ENCODE measurements around the gene BBLN.
"Not testable (repeated sequence)": the region's sequence is repeated elsewhere in the genome, so short reads cannot be mapped to it uniquely, and the experiment has no call there.

The BBLN gene

GRCh38 chr9:128163523-128164306 is 3.6 kb downstream of the BBLN start:
- no peak for ATAC-seq

DNA sequence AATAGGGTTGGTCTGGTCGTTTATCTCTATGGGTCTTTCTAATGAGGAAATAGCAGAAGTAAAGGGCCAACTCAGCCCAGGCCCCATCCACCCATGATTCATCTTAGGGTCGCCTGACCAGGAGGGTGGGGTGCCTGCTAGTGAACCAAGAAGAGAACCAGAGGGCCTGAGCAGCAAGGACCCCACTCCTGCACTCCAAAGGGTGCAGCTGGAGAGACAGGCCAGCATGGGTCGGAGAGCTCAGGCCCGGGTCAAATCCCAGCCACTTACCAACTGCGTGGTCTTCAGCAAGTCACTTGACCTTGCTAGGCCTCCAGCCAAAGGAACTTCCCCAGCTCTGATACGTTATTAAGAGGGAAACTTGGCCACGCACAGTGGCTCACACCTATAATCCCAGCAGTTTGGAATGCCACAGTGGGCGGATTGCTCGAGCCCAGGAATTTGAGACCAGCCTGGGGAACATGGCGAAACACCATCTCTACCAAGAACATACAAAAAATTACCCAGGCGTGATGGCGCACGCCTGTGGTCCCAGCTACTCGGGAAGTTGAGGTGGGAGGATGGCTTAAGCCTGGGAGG is 4.3 kb downstream of the BBLN start:
- ATAC-seq: no peak

DNA sequence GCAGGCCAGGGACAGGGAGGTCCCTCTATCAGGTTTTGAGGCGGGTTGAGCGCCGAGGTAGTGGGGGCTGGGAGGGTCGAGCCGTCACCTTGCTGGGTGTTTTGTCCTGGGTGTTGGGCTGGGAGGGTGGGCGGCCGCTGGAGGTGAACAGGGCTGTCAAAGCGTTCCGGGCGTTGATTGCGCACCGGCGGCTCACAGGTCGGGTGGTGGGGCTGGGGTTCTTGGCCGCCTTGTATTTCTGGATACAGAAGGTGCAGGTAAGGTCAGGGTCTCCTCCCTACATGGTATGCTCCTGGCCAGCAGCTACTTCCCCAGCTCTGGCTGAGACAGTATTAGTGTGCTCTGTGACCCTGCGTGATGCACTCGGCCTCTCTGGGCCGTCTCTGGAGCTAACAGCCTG is 6.1 kb downstream of the BBLN start:
- ATAC-seq: no peak

DNA sequence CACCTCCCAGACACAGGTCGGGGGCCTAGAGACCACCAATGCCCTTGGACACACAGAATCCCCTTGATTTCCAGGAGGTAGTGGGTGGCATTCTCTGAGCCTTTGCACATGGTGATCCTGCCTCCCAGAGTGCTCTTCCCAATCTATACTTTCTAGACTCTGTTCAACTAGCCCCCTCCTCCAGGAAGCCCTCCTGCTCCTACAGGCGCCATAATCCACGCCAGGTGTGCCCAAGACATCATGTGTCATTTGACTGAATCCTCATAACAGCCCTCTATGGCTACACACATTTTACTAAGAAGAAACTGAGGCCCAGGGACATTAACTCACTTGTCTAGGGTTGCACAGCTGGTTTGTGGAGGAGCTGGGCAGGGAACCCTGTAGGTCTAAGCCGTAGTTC is 7.1 kb downstream of the BBLN start:
- no peak for ATAC-seq

DNA sequence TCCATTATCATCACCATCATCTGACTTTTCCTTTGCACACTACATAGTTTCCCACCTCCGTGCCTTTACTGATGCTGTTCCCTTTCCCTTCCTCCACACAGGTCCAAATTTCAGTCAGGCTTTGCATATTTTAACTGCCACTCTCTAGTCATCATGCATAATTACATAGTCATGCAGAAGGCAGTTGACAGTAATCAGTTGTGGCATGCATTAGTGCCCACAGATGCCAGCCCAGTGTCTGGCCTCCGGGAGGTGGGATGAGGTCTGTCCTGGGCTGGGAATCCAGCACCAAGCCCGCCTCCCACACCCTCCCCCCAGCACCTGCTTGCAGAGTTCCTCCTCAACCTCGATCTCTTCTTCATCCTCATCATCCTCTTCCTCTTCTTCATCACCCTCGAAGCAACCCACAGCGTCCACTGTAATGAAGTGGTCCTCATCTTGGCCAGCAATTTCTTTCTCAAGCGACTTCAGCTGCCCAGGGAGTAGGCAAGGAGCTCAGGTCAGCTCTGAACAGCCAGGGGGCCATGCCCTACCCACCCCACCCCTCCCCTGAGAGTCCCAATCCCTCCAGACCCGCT is 8.8 kb downstream of the BBLN start:
- ATAC-seq: no peak

DNA sequence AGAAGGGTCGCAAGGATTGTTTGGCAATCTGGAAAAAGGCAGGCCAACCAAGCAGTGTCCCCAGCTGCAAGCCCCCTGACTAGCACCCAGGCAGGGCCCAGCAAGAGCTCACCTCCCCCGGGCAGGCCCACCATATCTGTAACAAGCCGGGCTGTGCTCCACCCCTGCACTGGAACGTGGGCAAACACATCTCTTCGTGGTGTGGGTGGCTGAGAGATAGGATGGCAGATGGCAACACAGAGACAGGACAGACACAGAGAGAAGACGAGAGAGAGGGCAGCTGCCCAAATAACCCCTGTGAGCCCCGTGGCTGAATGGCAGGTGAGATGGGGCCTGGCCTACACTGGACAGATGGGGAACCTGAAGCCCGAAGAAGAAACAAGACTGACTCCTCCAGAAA is 9.4 kb downstream of the BBLN start:
- ATAC-seq: no peak

DNA sequence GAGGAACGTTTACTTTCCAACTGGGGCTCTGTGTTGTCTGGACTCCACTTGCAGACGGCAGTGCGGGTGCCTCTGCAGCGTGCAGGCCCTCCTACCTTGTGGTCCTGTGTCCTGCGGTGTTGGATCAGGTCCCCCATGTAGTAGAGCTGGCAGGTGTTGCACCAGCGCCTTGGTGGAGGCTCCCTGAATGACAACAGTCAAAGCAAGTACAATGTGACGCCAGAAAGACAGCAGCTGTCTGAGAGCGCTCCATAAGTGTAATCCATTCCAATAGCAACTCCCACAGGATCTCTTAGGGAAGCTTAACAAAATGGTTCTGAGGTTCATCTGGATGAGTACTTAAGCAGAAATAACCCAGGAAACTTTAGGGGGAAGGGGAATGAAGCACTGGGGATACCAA is 9.9 kb downstream of the BBLN start:
- ATAC-seq: no peak

DNA sequence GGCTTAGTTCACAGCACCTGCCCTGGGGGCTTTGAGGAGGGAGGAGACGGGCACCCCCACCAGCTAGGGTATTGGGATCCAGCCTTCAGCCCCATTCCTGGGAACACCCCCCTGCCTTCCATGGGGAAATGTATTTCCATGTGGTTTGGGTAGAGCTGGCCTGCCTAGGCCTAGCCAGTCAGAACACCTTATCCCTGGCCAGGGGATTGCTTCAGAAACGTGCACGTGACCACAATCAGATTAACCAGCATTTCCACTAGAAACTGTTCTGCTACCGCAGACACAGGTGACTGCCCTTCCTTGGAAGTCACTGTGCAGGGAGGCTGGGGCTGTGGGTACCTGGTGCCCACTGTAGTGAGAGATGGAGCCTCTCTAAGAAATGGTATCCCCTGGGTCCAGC is 14.0 kb downstream of the BBLN start:
- no peak for ATAC-seq

DNA sequence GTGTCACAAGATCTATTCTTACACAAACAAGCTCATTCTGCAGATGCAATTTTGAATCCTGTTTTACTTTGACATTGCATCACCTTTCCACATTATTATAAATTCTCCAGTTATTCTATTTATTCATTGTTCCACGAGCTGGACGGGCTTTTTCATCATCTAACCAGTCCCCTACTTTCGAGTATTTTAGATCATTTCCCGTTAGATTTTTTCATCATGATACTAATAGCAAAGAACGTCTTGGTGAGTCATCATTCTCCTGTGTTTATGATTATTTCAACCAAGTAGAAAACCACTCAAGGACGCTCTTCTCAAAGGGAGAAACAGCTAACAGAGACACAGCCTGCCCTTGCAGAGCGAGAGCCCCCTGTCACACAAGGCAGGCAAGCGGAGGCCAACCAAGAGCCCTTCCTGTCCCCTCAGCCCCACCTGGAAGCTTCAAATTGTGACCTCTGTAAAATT is 15.1 kb downstream of the BBLN start:
- no peak for ATAC-seq

DNA sequence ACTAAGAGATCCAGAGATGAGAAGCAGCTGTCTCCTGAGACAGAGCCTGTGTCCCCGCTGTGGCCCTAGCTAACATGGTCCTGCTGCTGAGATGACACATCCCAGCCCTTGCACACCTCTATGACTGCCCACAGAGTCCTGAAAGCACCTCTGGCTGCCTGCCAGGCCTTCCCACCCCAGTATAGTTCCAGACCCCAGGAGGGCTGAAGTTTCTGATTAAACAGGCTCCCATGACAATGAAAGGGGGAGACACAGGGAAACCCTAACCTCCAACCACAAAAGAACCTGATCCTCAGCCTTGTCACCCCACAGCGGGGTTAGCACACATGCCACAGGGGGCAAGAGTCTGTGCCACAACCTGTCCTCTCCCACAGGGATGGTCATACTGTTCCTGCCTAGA is 15.7 kb downstream of the BBLN start:
- ATAC-seq: no peak

DNA sequence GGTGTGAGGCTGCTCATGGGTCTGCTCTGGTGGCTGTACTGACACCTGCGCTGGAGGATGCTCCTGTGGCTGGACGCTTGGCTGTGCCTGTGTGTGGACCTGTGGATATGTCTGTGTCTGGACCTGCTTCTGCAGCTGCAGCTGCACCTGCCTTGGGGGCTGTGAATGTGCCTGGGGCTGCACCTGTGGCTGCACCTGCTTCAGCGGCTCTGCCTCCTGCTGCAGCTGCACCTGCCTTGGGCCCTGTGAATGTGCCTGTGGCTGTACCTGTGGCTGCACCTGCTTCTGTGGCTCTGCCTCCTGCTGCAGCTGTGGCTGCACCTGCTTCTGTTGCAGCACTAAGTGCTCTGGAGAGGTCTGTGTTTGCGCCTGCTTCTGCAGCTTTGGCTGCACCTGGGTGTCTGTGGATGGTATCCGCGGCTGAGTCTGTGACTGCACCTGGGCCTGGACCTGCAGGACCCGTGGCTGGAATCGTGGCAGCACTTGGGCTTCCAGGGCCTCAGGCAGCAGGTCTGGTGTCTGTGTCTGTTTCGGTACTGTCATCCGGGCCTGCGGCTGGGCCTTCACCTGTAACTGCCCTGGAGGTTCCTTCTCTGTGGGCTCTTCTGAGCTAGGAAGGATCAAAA is 18.9 kb downstream of the BBLN start:
- ATAC-seq: no peak

DNA sequence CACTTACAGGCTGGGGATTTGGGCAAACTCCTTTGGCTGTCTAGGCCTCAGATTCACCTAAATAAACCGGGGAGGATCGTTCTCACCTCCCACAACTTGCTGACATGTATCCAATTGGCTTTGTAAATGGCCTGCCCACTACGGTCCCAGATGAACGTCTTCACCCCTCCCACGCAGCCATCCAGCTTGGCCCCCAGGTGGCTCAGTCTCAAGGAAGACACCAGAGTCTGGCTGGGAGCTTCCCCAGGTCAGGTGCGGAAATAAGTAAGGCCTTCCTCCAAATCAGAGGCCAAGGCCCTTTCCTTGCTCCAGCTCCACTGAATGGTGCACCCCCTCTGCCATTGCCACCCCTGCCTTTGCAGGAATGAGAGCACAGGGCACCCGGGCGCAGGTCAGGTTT is 19.9 kb downstream of the BBLN start:
- ATAC-seq: no peak

DNA sequence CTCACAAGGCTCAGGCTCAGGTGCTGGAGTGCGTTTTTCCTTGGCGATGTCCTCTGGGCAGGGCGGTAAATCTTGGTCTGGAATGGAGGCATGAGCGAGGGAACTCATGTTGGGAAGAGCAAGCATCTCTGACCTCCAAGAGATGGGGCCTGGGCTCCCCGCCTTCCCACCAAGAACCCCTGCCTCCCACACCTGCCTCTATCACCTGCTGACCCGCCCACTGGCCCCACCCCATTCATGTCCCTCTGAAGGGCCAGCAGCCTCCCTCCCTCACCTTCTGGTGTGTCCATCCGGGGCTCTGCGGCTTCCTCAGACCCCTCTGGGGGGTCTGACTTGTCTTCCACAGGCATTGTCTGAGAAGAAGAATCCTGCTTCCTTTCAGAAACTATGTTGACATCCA is 20.4 kb downstream of the BBLN start:
- no peak for ATAC-seq

DNA sequence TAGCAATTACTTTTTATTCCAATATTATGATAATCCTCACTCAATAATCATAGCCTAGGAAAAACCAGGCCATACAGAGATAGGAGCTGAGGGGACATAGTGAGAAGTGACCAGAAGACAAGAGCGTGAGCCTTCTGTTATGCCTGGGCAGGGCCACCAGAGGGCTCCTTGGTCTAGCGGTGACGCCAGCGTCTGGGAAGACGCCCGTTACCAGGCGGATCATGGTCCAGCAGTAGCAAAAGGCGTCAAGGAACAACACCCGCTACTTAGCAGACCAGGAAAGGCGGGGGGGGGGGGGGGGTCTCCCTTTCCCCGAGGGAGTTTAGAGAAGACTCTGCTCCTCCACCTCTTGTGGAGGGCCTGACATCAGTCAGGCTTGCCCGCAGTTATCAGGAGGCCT is 21.4 kb downstream of the BBLN start:
- ATAC-seq: not testable (repeated sequence)

DNA sequence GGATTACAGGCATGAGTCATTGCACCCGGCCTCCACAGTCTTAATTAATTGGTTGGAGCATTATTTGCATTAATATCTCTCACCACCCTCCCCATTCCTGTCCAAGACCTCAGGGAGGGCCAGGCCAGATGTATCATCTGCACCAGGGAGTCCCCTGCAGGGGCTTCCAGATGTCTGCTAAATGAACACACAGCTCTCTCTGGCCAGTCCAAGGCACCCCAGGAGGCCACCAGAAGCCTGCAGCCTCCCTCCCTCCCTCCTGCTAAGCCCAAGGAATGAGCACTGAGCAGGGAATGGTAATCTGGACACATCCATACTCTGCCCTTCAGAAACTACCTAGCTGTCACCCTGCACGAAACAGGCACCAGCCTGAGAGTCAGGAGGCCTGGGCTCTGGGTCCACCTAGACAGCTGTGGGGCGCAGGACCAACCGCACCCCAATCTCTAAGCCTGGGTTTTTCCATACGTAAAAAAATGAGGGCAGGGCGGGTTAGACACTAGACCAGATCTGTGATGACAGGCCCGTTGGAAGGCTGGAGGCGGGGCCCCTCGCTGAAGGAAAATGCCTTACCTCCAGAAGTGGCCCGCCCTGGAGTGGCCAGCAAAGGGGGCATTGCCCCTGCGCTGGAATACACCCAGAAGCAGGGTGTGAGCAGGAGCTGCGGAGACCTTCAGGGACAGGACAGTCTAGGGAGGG is 23.0 kb downstream of the BBLN start:
- ATAC-seq: no peak

GRCh38 chr9:128185979-128186965 is 26.2 kb downstream of the BBLN start:
- ATAC-seq: no peak

GRCh38 chr9:128187361-128187760 is 27.3 kb downstream of the BBLN start:
- no peak for ATAC-seq

DNA sequence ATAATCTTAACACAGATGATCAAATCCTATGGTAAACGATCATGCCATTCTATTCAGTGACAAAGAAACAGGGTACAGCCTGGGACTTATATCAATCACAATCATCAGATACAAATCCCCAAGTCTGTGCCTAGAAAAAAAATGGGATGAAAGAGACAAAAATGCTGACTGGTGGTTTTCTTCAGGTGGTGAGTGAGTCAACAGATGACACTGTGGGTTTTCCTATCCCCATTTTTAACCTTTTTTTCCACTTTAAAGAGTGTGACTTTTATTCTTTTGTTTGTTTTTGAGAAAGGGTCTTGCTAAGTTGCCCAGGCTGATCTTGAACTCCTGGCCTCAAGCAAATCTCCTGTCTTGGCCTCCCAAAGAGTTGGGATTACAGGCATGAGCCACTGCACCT is 28.1 kb downstream of the BBLN start:
- no peak for ATAC-seq

DNA sequence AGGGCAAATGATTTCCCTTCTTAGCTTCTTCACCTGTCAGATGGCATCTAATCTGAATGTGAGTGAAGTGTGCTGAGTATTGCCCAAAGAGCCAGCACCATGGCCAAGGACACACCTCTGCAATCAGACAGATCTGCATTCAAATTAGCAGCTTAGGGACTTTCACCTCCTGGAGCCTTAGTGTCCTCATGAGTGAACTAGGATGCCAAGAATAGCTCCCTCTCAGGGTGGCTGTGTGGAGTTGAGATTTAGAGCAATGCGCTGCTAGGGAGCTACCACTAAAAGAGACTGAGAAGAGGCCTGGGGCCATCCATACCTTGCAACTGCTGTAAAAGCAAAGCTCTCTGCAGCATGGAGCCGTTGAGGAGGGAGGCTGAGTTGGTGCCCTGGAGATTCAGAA is 29.9 kb downstream of the BBLN start:
- ATAC-seq: no peak

GRCh38 chr9:128190516-128191405 is 30.7 kb downstream of the BBLN start:
- ATAC-seq: peak; percentile 47 to 54
